Neural progenitor cell (in vitro differentiated cells): ENCODE measurements around the gene CPLX1.

Experiments used
- CTCF ChIP-seq: fragments of 200-600 bp; sonication (generic); IDR thresholded peaks from 2 replicates; pipeline ENCODE4 v1.5.1; 2017; ENCODE audit warnings: antibody characterized with exemption, mild to moderate bottlenecking
- EZH2phosphoT487 ChIP-seq: fragments of 200-600 bp; sonication (generic); IDR thresholded peaks from 2 replicates; pipeline ENCODE4 v1.6.1; 2017; ENCODE audit warnings: antibody characterized with exemption

GRCh38 chr4:789571-790465 is 36.1 kb downstream of the CPLX1 start:
- TF ChIP-seq CTCF (no peak), EZH2phosphoT487 (no peak)
